IMR-90 (cell line): ENCODE results near the gene DONSON. TPM values are rescaled to one million over a fixed set of nuclear protein-coding genes. Genes with fewer than 3 reads are reported as not detected.

Source experiments
- ATAC-seq: fragments of 200-7000 bp; cut with Tn5 transposase; 2 replicates; pipeline ENCODE4 v1.9.1; 2020; ENCODE audit warnings: low read depth, mild to moderate bottlenecking, moderate library complexity
- BruUV-seq: library from RNA; stranded (reverse); fragments of 400-500 nt; replicated peaks from 2 replicates; lab custom pipeline; 2021; lab: Mats Ljungman, UMichigan
- CTCF ChIA-PET: fragments of 300-600 bp; formaldehyde crosslinking; extraction: SDS; loops from one replicate; lab custom pipeline; 2021; ENCODE audit warnings: antibody characterized with exemption; lab: Yijun Ruan, JAX
- POLR2A ChIA-PET: fragments of 300-600 bp; sonication (Branson Sonifier 250); formaldehyde crosslinking; loops from one replicate; lab custom pipeline; 2022; ENCODE audit warnings: antibody characterized with exemption; ENCODE audit not compliant: unreplicated experiment; lab: Charles Lee
- DNase-seq: peaks from one replicate; pipeline ENCODE4 v3.0.0; 2013
- H2AFZ ChIP-seq: replicated peaks from 2 replicates; pipeline ENCODE3; 2013; ENCODE audit warnings: low read length, mild to moderate bottlenecking; ENCODE audit not compliant: poor library complexity
- H2AK5ac ChIP-seq: 2 replicates; pipeline ENCODE4 v1.6.1; 2013; ENCODE audit warnings: low read depth, low read length, inconsistent platforms
- H2AK9ac ChIP-seq: replicated peaks from 2 replicates; pipeline ENCODE3; 2013; ENCODE audit warnings: mild to moderate bottlenecking, low read depth, low read length, moderate library complexity; ENCODE audit not compliant: poor library complexity
- H2BK120ac ChIP-seq: 2 replicates; pipeline ENCODE4 v1.6.1; 2013; ENCODE audit warnings: low read depth, low read length, inconsistent platforms
- H2BK15ac ChIP-seq: 3 replicates; pipeline ENCODE4 v1.6.1; 2013; ENCODE audit warnings: low read depth, low read length, inconsistent platforms
- H2BK20ac ChIP-seq: 2 replicates; pipeline ENCODE4 v1.6.1; 2013; ENCODE audit warnings: low read depth, mild to moderate bottlenecking, inconsistent platforms, low read length, moderate library complexity
- H2BK5ac ChIP-seq: 2 replicates; pipeline ENCODE4 v1.6.1; 2013; ENCODE audit warnings: mild to moderate bottlenecking, low read depth, low read length, inconsistent platforms; ENCODE audit not compliant: poor library complexity, severe bottlenecking
- H3K14ac ChIP-seq: replicated peaks from 2 replicates; pipeline ENCODE4 v1.6.1; 2013; ENCODE audit warnings: low read depth, low read length, inconsistent platforms
- H3K18ac ChIP-seq: 2 replicates; pipeline ENCODE4 v1.6.1; 2013; ENCODE audit warnings: low read depth, low read length, control low read depth
- H3K23ac ChIP-seq: 2 replicates; pipeline ENCODE4 v1.6.1; 2013; ENCODE audit warnings: low read depth, low read length, inconsistent platforms
- H3K27ac ChIP-seq: 2 replicates; pipeline ENCODE4 v1.5.1; 2013; ENCODE audit warnings: mild to moderate bottlenecking, control low read depth, low read length; ENCODE audit not compliant: insufficient read depth
- H3K27me3 ChIP-seq: 2 replicates; pipeline ENCODE4 v1.6.1; 2013; ENCODE audit warnings: low read length; ENCODE audit not compliant: control insufficient read depth, insufficient read depth
- H3K36me3 ChIP-seq: 2 replicates; pipeline ENCODE4 v1.6.1; 2013; ENCODE audit warnings: low read length, mixed read lengths; ENCODE audit not compliant: control insufficient read depth, insufficient read depth
- H3K4ac ChIP-seq: 2 replicates; pipeline ENCODE4 v1.6.1; 2013; ENCODE audit warnings: low read depth, low read length, inconsistent platforms
- H3K4me1 ChIP-seq: 2 replicates; pipeline ENCODE4 v1.6.1; 2013; ENCODE audit warnings: low read length, mixed read lengths; ENCODE audit not compliant: control insufficient read depth, insufficient read depth
- H3K4me2 ChIP-seq: 2 replicates; pipeline ENCODE4 v1.6.1; 2013; ENCODE audit warnings: low read depth, mild to moderate bottlenecking, control low read depth, low read length, moderate library complexity
- H3K4me3 ChIP-seq: 2 replicates; pipeline ENCODE4 v1.5.1; 2013; ENCODE audit warnings: low read depth, mild to moderate bottlenecking, control low read depth, low read length, moderate library complexity; ENCODE audit not compliant: insufficient read depth
- H3K56ac ChIP-seq: 2 replicates; pipeline ENCODE4 v1.6.1; 2013; ENCODE audit warnings: low read length, inconsistent platforms; ENCODE audit not compliant: insufficient read depth; ENCODE audit errors: extremely low read depth
- H3K79me1 ChIP-seq, 2 experiments: 2 replicates each; pipeline ENCODE4 v1.6.1; 2013; ENCODE audit warnings: low read length in 2 of 2, inconsistent platforms in 1 of 2, low read depth in 1 of 2
- H3K9ac ChIP-seq: 2 replicates; pipeline ENCODE4 v1.6.1; 2013; ENCODE audit warnings: low read depth, low read length, control low read depth
- H3K9me1 ChIP-seq: 2 replicates; pipeline ENCODE4 v1.6.1; 2013; ENCODE audit warnings: low read length, inconsistent platforms; ENCODE audit not compliant: insufficient read depth
- H3K9me3 ChIP-seq: 2 replicates; pipeline ENCODE4 v1.6.1; 2013; ENCODE audit warnings: low read length; ENCODE audit not compliant: control insufficient read depth, insufficient read depth
- H4K20me1 ChIP-seq: 2 replicates; pipeline ENCODE4 v1.6.1; 2013; ENCODE audit warnings: low read length, inconsistent platforms; ENCODE audit not compliant: insufficient read depth
- H4K5ac ChIP-seq: 2 replicates; pipeline ENCODE4 v1.6.1; 2013; ENCODE audit warnings: mild to moderate bottlenecking, low read depth, low read length, control low read depth
- H4K8ac ChIP-seq, 2 experiments: 2 replicates each; pipeline ENCODE4 v1.6.1; 2013; ENCODE audit warnings: low read depth in 2 of 2, low read length in 2 of 2, control low read depth in 1 of 2, inconsistent platforms in 1 of 2
- H4K91ac ChIP-seq: 2 replicates; pipeline ENCODE4 v1.6.1; 2013; ENCODE audit warnings: low read depth, low read length, inconsistent platforms; ENCODE audit not compliant: insufficient read depth
- CHD1 ChIP-seq: IDR thresholded peaks from 2 replicates; pipeline ENCODE4 v1.6.1; 2012; ENCODE audit warnings: low read depth, low read length, improper control_type of control experiment
- MXI1 ChIP-seq: IDR thresholded peaks from 2 replicates; pipeline ENCODE4 v1.6.1; 2012; ENCODE audit warnings: low read depth, mild to moderate bottlenecking, low read length, moderate library complexity, borderline replicate concordance
- WGBS, 2 experiments: methylation state at CpG; one replicate each; pipeline versions ENCODE4 v1.1.5 to v1.1.7; 2013; ENCODE audit warnings: missing lambda C conversion rate in 2 of 2; ENCODE audit not compliant: insufficient read length in 1 of 2; ENCODE audit errors: extremely low coverage in 2 of 2; 5-methylcytosine and 5-hydroxymethylcytosine counted together
- dilution Hi-C: fragments of 300-500 bp; cut with HindIII; formaldehyde crosslinking; loops from one replicate; pipeline ENCODE4 v1.14.3; 2018; ENCODE audit warnings: low sequenced_read_pairs; ENCODE audit not compliant: unreplicated experiment
- in situ Hi-C: fragments of 300-500 bp; cut with MboI; formaldehyde crosslinking; loops from 3 replicates; pipeline ENCODE4 v1.14.3; 2019; ENCODE audit warnings: low sequenced_read_pairs, inconsistent platforms, mixed read lengths
- intact Hi-C: fragments of 100-400 bp; cut with micrococcal nuclease; formaldehyde crosslinking; loops from 2 replicates; pipeline ENCODE4 v1.10.0; 2022
- polyA plus RNA-seq, 3 experiments: library from polyadenylated mRNA; depleted of rRNA; stranded (reverse); fragments of >200 nt; gene quantifications; 2 replicates each; pipeline ENCODE4 v1.2.3, GENCODE V29; 2012; ENCODE audit warnings: low replicate concordance in 1 of 3
- total RNA-seq: library from RNA; depleted of rRNA; stranded (reverse); fragments of >200 nt; gene quantifications from 2 replicates; pipeline ENCODE4 v1.2.3, GENCODE V29; 2012

The DONSON gene
- total and polyA plus RNA-seq, 2 of the 4 experiments (the other 2 are of a cell fraction): 14.3 to 16.6 TPM

DNA sequence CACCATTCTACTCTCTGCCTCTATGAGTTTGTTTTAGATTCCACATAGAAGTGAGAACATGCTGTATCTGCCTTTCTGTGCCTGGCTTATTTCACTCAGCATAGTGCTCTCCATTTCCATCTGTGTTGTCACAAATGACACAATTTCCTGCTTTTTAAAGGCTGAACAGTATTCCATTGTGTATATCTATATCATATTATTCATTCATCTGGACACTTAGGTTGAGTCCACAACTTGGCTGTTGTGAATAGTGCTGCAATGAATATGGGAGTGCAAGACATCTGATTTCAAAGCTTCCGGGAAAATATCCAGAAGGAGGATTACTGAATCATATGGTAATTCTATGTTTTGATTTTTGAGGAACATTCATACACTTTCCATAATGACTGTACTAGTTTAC lies 20.1 kb upstream of the DONSON start:
- Histone ChIP-seq H3K4me3 (no peak overlapping the region), H3K79me1 (no peaks in the 10 kb centered on the region), H3K4me1 (no peaks in the 10 kb centered on the region), H3K36me3 (peaks cover 11% of the 10 kb centered on the region), H3K9ac (no peak overlapping the region), H3K4me2 (no peak overlapping the region), H3K9me1 (no peaks in the 10 kb centered on the region), H4K20me1 (no peaks in the 10 kb centered on the region), H3K23ac (no peak overlapping the region), H4K8ac (no peak overlapping the region), H3K14ac (no peak overlapping the region), H3K9me3 (no peaks in the 10 kb centered on the region), H2AK5ac (no peak overlapping the region), H3K27ac (no peak overlapping the region; the same call in 1 of the 2 replicates), H2BK20ac (no peak overlapping the region), H4K5ac (no peak overlapping the region), H3K4ac (no peak overlapping the region), H2AFZ (no peak overlapping the region), H2BK120ac (no peak overlapping the region), H2AK9ac (no peak overlapping the region), H3K27me3 (no peaks in the 10 kb centered on the region), H3K56ac (no peak overlapping the region), H4K91ac (no peak overlapping the region), H3K18ac (no peak overlapping the region), H2BK15ac (no peak overlapping the region), H2BK5ac (peak overlapping the region; percentile 36)
- DNase-seq (peak; percentile 65), ATAC-seq (peak; percentile 70)
- dilution Hi-C loops: no loop called here
- in situ Hi-C loops: no loop called here
- intact Hi-C loops: loop anchor here (5.0 kb wide), 1 partner anchor 406 kb away; no protein-coding TSS in a partner anchor
- BruUV-seq: no TSS peak
- ChIA-PET CTCF (no interaction called here), POLR2A (no interaction called here)
- no CpG with 5 or more reads among the region's 1 CpG for WGBS, 2 experiments
- TF ChIP-seq CHD1: no peak
- TF ChIP-seq MXI1: no peak
